A549 (cell line): ENCODE data around the gene GLRA1. TPM values are rescaled to one million over a fixed set of nuclear protein-coding genes. Genes with fewer than 3 reads are reported as not detected.

Source experiments
- ATAC-seq, 2 experiments: fragments of 200-7000 bp in 1 of 2; fragments of >200 bp in 1 of 2; cut with Nextera tagmentation in 1 of 2; cut with Tn5 transposase in 1 of 2; 3 replicates each; pipeline versions ENCODE4 v1.8.0 to v1.9.1; 2018 to 2020; ENCODE audit warnings: mild to moderate bottlenecking in 1 of 2, moderate library complexity in 1 of 2
- CTCF ChIA-PET: fragments of 300-600 bp; sonication (Branson Sonifier 250); formaldehyde crosslinking; extraction: SDS; loops from one replicate; lab custom pipeline; 2021; ENCODE audit warnings: antibody characterized with exemption, inconsistent platforms; lab: Yijun Ruan, JAX
- POLR2A ChIA-PET: fragments of 350-600 bp; formaldehyde crosslinking; extraction: SDS; loops from one replicate; lab custom pipeline; 2021; ENCODE audit warnings: antibody characterized with exemption, inconsistent platforms; lab: Yijun Ruan, JAX
- DNase-seq, 2 experiments: peaks; one replicate each; pipeline versions ENCODE4 v3.0.0 to v3.0.0-alpha.2; 2011 to 2016; ENCODE audit warnings: low read depth in 1 of 2, low spot score in 1 of 2
- FAIRE-seq: peaks from 2 replicates; lab custom pipeline; 2011; peaks lifted over from hg19 to GRCh38; lab: Jason Lieb, UNC
- H3K27ac ChIP-seq, 2 experiments: fragments of >200 bp; sonication (Bioruptor Twin); formaldehyde crosslinking; 3 replicates each; pipeline ENCODE4 v1.5.1; 2016 to 2017
- H3K4me1 ChIP-seq: fragments of >200 bp; sonication (Bioruptor Twin); formaldehyde crosslinking; 3 replicates; pipeline ENCODE4 v1.6.1; 2016
- H3K4me2 ChIP-seq: fragments of >200 bp; sonication (Bioruptor Twin); formaldehyde crosslinking; 3 replicates; pipeline ENCODE4 v1.6.1; 2016
- H3K4me3 ChIP-seq: fragments of >200 bp; sonication (Bioruptor Twin); formaldehyde crosslinking; 3 replicates; pipeline ENCODE4 v1.5.1; 2016
- H3K9me3 ChIP-seq: fragments of >200 bp; sonication (Bioruptor Twin); formaldehyde crosslinking; 3 replicates; pipeline ENCODE4 v1.6.1; 2016
- CBX2 ChIP-seq: fragments of 200-600 bp; sonication (generic); IDR thresholded peaks from 2 replicates; pipeline ENCODE4 v1.6.1; 2016; ENCODE audit warnings: low read depth, mild to moderate bottlenecking, borderline replicate concordance
- CBX8 ChIP-seq: fragments of 200-600 bp; sonication (generic); IDR thresholded peaks from 2 replicates; pipeline ENCODE4 v1.6.1; 2016
- CEBPB ChIP-seq, 2 experiments: fragments of >200 bp in 1 of 2; sonication (Bioruptor Twin) in 1 of 2; formaldehyde crosslinking in 1 of 2; IDR thresholded peaks; 2 replicates each; pipeline ENCODE4 v1.6.1; 2012 to 2016
- EHF ChIP-seq: fragments of 250-450 bp; sonication (Bioruptor Pico); IDR thresholded peaks from 2 replicates; pipeline ENCODE4 v1.5.0; 2020; ENCODE audit warnings: mild to moderate bottlenecking
- FOSB ChIP-seq: fragments of 250-450 bp; sonication (Bioruptor Pico); IDR thresholded peaks from 2 replicates; pipeline ENCODE4 v1.5.0; 2020; ENCODE audit warnings: mild to moderate bottlenecking, moderate library complexity
- HEYL ChIP-seq: fragments of 250-450 bp; sonication (Bioruptor Pico); IDR thresholded peaks from 2 replicates; pipeline ENCODE4 v1.8.0; 2021; ENCODE audit warnings: mild to moderate bottlenecking, moderate library complexity
- HOXB13 ChIP-seq: fragments of 250-450 bp; sonication (Bioruptor Pico); IDR thresholded peaks from 2 replicates; pipeline ENCODE4 v1.5.0; 2020; ENCODE audit warnings: low read depth, mild to moderate bottlenecking, moderate library complexity
- JUNB ChIP-seq: fragments of >200 bp; sonication (Bioruptor Twin); formaldehyde crosslinking; IDR thresholded peaks from 2 replicates; pipeline ENCODE4 v1.6.1; 2016
- KDM5A ChIP-seq: fragments of 200-600 bp; sonication (generic); IDR thresholded peaks from 2 replicates; pipeline ENCODE4 v1.6.1; 2016; ENCODE audit warnings: antibody characterized with exemption, mild to moderate bottlenecking
- NPAS2 ChIP-seq: fragments of 250-450 bp; sonication (Bioruptor Pico); IDR thresholded peaks from 2 replicates; pipeline ENCODE4 v1.8.0; 2022; ENCODE audit warnings: mild to moderate bottlenecking, moderate library complexity, borderline replicate concordance
- NR3C1 ChIP-seq: fragments of >200 bp; sonication (Bioruptor Twin); formaldehyde crosslinking; IDR thresholded peaks from 3 replicates; pipeline ENCODE4 v1.6.1; 2017
- POLR2A ChIP-seq: IDR thresholded peaks from 2 replicates; pipeline ENCODE4 v1.6.1; 2012; ENCODE audit warnings: mild to moderate bottlenecking, low read length
- REST ChIP-seq: fragments of 200-600 bp; sonication (generic); IDR thresholded peaks from 2 replicates; pipeline ENCODE4 v1.6.1; 2016; ENCODE audit warnings: antibody characterized with exemption, mild to moderate bottlenecking, moderate library complexity
- SREBF2 ChIP-seq: fragments of 450-650 bp; IDR thresholded peaks from 2 replicates; pipeline ENCODE4 v1.6.1; 2014; ENCODE audit warnings: mild to moderate bottlenecking, moderate library complexity
- TFCP2L1 ChIP-seq: fragments of 250-450 bp; sonication (Bioruptor Pico); IDR thresholded peaks from 2 replicates; pipeline ENCODE4 v1.5.0; 2021; ENCODE audit warnings: mild to moderate bottlenecking
- TP53 ChIP-seq: fragments of 250-450 bp; sonication (Bioruptor Pico); IDR thresholded peaks from 2 replicates; pipeline ENCODE4 v1.5.0; 2021; ENCODE audit warnings: mild to moderate bottlenecking, moderate library complexity
- ZNF302 ChIP-seq: fragments of 250-450 bp; sonication (Bioruptor Pico); IDR thresholded peaks from 2 replicates; pipeline ENCODE4 v1.9.0; 2021; ENCODE audit warnings: inconsistent platforms, mild to moderate bottlenecking, moderate library complexity
- ZSCAN20 ChIP-seq: fragments of 250-450 bp; sonication (Bioruptor Pico); IDR thresholded peaks from 2 replicates; pipeline ENCODE4 v1.8.0; 2022; ENCODE audit warnings: mild to moderate bottlenecking, moderate library complexity
- whole genome bisulfite sequencing: methylation state at CpG from one replicate; pipeline ENCODE4 v1.1.6; 2017; ENCODE audit errors: missing lambda C conversion rate; 5-methylcytosine and 5-hydroxymethylcytosine counted together
- polyA plus RNA-seq, 4 experiments: library from polyadenylated mRNA; depleted of rRNA in 3 of 4; stranded (reverse); fragments of >200 nt; fragmentation: RNase III in 1 of 4; extraction: RNeasy Plus Mini Kit Qiagen cat#74134 plus additional on column Dnase treatment in 1 of 4; gene quantifications; 2 replicates in 3 of 4; 3 replicates in 1 of 4; pipeline ENCODE4 v1.2.3, GENCODE V29; 2011 to 2017
- TF ChIP-seq, protein P1 (sequence below): fragments of 150-350 bp; IDR thresholded peaks from 2 replicates; pipeline ENCODE4 v1.6.1; 2014; ENCODE audit warnings: low read depth, mild to moderate bottlenecking, low read length
- TF ChIP-seq, protein P2 (sequence below): IDR thresholded peaks from 2 replicates; pipeline ENCODE4 v1.6.1; 2012; ENCODE audit warnings: low read depth, borderline replicate concordance

Gene GLRA1
- polyA plus RNA-seq, 2 of the 4 experiments (the other 2 are of a cell fraction), result not detected

DNA sequence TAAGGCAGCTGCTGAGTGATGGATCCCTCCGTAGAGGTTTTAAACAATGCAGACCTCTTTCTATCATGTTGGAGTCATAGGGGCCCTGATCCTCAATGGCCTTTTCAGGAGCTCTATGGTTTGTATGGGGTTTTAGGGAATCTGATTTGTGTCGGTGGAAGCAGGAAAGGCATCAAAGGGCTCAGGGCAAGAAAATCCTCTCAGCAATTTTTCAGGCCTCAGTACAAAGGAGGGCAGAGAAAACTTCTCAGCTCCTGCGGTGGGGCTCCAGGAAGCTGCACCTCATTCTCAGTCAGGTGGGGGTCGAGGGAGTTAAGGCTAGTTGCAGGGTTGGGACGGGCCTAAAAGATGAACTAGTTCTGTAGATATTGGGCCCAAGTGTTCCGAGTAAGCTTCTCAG, 35.0 kb downstream of the GLRA1 start:
- ChIA-PET POLR2A (no interaction called here), CTCF (interaction anchor here (1.3 to 1.7 kb wide), 2 partner anchors 13 to 253 kb away, joined by 3 to 4 read pairs; no protein-coding TSS in a partner anchor)
- WGBS, result 30% methylated on average over 6 of the region's 6 CpGs
- DNase-seq, result no peak
- H3K9me3 ChIP-seq, result no peaks in the 10 kb centered on the region
- no peak overlapping the region for H3K4me3 ChIP-seq
- no peak overlapping the region for H3K27ac ChIP-seq
- H3K4me1 ChIP-seq, result no peaks in the 10 kb centered on the region
- TF ChIP-seq, protein P1, sequence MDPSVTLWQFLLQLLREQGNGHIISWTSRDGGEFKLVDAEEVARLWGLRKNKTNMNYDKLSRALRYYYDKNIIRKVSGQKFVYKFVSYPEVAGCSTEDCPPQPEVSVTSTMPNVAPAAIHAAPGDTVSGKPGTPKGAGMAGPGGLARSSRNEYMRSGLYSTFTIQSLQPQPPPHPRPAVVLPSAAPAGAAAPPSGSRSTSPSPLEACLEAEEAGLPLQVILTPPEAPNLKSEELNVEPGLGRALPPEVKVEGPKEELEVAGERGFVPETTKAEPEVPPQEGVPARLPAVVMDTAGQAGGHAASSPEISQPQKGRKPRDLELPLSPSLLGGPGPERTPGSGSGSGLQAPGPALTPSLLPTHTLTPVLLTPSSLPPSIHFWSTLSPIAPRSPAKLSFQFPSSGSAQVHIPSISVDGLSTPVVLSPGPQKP, result no peak
- TF ChIP-seq SREBF2, result no peak
- TF ChIP-seq HOXB13 (CRISPR knock-in tag), result no peak
- no peak for FAIRE-seq
- ATAC-seq, result no peak
- no peak overlapping the region for H3K4me2 ChIP-seq

DNA sequence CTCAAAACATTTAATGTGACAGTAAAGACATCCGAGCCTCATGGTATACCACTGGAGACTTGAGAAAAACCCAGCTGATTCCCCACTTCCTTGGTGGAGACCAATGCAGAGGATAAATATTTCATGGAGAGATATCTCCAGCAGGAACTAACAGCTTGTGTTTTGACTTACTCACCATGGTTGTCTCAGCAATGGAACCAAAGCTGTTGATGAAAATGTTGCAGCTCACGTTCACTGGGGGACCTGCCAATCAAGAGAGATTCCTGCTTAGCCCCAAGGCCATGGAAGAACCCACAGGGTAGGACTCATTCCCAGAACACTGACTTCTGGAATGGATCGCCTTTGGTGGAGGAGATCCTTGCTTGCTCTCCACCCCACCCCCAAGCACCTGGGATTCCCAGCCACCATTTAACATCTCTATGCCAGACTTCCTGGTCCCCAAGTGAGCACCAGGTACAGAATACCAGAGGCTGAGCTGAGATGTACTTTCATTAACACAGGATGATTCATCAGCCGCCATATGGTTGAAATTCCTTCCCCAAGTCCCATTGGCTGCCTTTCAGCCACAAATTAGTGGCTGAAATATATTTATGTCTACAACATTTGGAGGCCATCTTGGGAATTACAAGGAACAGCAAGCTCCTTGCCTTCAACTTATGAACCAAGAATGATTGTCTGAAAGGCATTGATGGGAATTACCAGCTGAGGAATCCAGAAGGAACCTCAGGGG, 37.9 kb downstream of the GLRA1 start:
- CTCF ChIA-PET, result interaction anchor here (1.9 kb wide), 1 partner anchor 16 kb away, joined by 5 read pairs; no protein-coding TSS in a partner anchor
- no peak for ATAC-seq

More for the DNA sequence above, 37.9 kb downstream of the GLRA1 start:
- Histone ChIP-seq H3K4me3 (no peak overlapping the region), H3K9me3 (no peaks in the 10 kb centered on the region), H3K4me2 (no peak overlapping the region), H3K27ac (no peak overlapping the region), H3K4me1 (no peaks in the 10 kb centered on the region)
- WGBS, result 22% methylated on average over 4 of the region's 4 CpGs
- DNase-seq (no peak), FAIRE-seq (no peak)
- POLR2A ChIA-PET, result no interaction called here
- TF ChIP-seq, protein P2, sequence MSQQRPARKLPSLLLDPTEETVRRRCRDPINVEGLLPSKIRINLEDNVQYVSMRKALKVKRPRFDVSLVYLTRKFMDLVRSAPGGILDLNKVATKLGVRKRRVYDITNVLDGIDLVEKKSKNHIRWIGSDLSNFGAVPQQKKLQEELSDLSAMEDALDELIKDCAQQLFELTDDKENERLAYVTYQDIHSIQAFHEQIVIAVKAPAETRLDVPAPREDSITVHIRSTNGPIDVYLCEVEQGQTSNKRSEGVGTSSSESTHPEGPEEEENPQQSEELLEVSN, result no peak
- no peak for TF ChIP-seq TFCP2L1 (CRISPR knock-in tag)
- TF ChIP-seq POLR2A, result no peak
- no peak for TF ChIP-seq NR3C1
- TF ChIP-seq EHF (CRISPR knock-in tag), result no peak
- no peak for TF ChIP-seq CBX8
- TF ChIP-seq NPAS2 (CRISPR knock-in tag), result no peak
- TF ChIP-seq CEBPB (IDR thresholded peaks at IDR 0.05), result no peak
- TF ChIP-seq HEYL (CRISPR knock-in tag), result no peak
- no peak for TF ChIP-seq REST
- TF ChIP-seq CBX2, result no peak
- TF ChIP-seq FOSB (CRISPR knock-in tag), result no peak
- no peak for TF ChIP-seq KDM5A
- TF ChIP-seq TP53, result no peak
- TF ChIP-seq JUNB, result no peak
- no peak for TF ChIP-seq ZNF302 (CRISPR knock-in tag)
- no peak for TF ChIP-seq ZSCAN20
